GM21526 (cell line): ENCODE measurements around the gene GRIA3.

Experiments used
- ATAC-seq: cut with Tn5 transposase; IDR thresholded peaks from one replicate; pipeline ENCODE4 v1.9.1; 2021; ENCODE audit warnings: moderate library complexity; ENCODE audit not compliant: unreplicated experiment, low FRiP score

GRIA3 gene

GRCh38 chrX:123442764-123443163, 258.7 kb downstream of the GRIA3 start:
- no peak for ATAC-seq

GRCh38 chrX:123447506-123447905, 263.4 kb downstream of the GRIA3 start:
- no peak for ATAC-seq

- ATAC-seq = no peak
Measured at GRCh38 chrX:123449335-123449734, 265.3 kb downstream of the GRIA3 start.

GRCh38 chrX:123450222-123450621, 266.1 kb downstream of the GRIA3 start:
- no peak for ATAC-seq

GRCh38 chrX:123454712-123455431, 270.8 kb downstream of the GRIA3 start:
- no peak for ATAC-seq

- no peak for ATAC-seq
Measured at GRCh38 chrX:123455693-123456092, 271.6 kb downstream of the GRIA3 start.

- ATAC-seq = no peak
Measured at GRCh38 chrX:123464709-123465108, 280.6 kb downstream of the GRIA3 start.

- no peak for ATAC-seq
Measured at GRCh38 chrX:123468481-123468880, 284.4 kb downstream of the GRIA3 start.

- ATAC-seq = no peak
Measured at GRCh38 chrX:123475068-123475724, 291.1 kb downstream of the GRIA3 start.

- ATAC-seq = no peak
Measured at GRCh38 chrX:123476611-123477219, 292.6 kb downstream of the GRIA3 start.

- ATAC-seq = no peak
Measured at GRCh38 chrX:123477673-123478072, 293.6 kb downstream of the GRIA3 start.

- ATAC-seq = no peak
Measured at GRCh38 chrX:123481913-123482851, 298.1 kb downstream of the GRIA3 start.

- no peak for ATAC-seq
Measured at GRCh38 chrX:123486297-123486696, 302.2 kb downstream of the GRIA3 start.

GRCh38 chrX:123487236-123487635, 303.2 kb downstream of the GRIA3 start:
- no peak for ATAC-seq

GRCh38 chrX:123487669-123488068, 303.6 kb downstream of the GRIA3 start:
- no peak for ATAC-seq

- no peak for ATAC-seq
Measured at GRCh38 chrX:123489011-123489410, 304.9 kb downstream of the GRIA3 start.

- ATAC-seq = no peak
Measured at GRCh38 chrX:123493857-123494256, 309.8 kb downstream of the GRIA3 start.

- ATAC-seq = no peak
Measured at GRCh38 chrX:123499787-123500186, 315.7 kb downstream of the GRIA3 start.

GRCh38 chrX:123504047-123504446, 320.0 kb downstream of the GRIA3 start:
- ATAC-seq = no peak

- ATAC-seq = no peak
Measured at GRCh38 chrX:123504630-123505270, 320.7 kb downstream of the GRIA3 start.
